DMS79 treated with DMSO at 0.1 percent for 48 hours (cell line): ENCODE measurements around the gene SLC15A4.
"Not testable (repeated sequence)": the region's sequence is repeated elsewhere in the genome, so short reads cannot be mapped to it uniquely, and the experiment has no call there.

Source experiments
- DNase-seq: peaks from one replicate; lab custom pipeline; 2025; lab: John Stamatoyannopoulos, UW

Gene SLC15A4

GRCh38 chr12:128823916-128824839 lies at the start of gene SLC15A4:
Gene SLC15A4, minus strand, starts transcription at chr12:128823958. Its CDS starts 15 bp downstream, at chr12:128823943.
- peak; percentile 88 for DNase-seq

- no peak for DNase-seq
Measured at GRCh38 chr12:128872303-128872702, 48.5 kb upstream of the SLC15A4 start.

- DNase-seq = no peak
Measured at GRCh38 chr12:128871516-128871892, 47.7 kb upstream of the SLC15A4 start.

- DNase-seq = no peak
Measured at GRCh38 chr12:128867466-128867865, 43.7 kb upstream of the SLC15A4 start.

GRCh38 chr12:128864516-128865186 lies 40.9 kb upstream of the SLC15A4 start:
- DNase-seq = peak; percentile 72

GRCh38 chr12:128863957-128864356 lies 40.2 kb upstream of the SLC15A4 start:
- DNase-seq = no peak

- no peak for DNase-seq
Measured at GRCh38 chr12:128861226-128862016, 37.7 kb upstream of the SLC15A4 start.

- no peak for DNase-seq
Measured at GRCh38 chr12:128859311-128859710, 35.6 kb upstream of the SLC15A4 start.

- DNase-seq = no peak
Measured at GRCh38 chr12:128857133-128857763, 33.5 kb upstream of the SLC15A4 start.

- no peak for DNase-seq
Measured at GRCh38 chr12:128856791-128857078, 33.0 kb upstream of the SLC15A4 start.

- DNase-seq = no peak
Measured at GRCh38 chr12:128856035-128856790, 32.5 kb upstream of the SLC15A4 start.

GRCh38 chr12:128853600-128854197 lies 29.9 kb upstream of the SLC15A4 start:
- DNase-seq = peak; percentile 44

- no peak for DNase-seq
Measured at GRCh38 chr12:128852885-128853599, 29.3 kb upstream of the SLC15A4 start, which contains the start of gene GLT1D1. Gene GLT1D1, plus strand, starts transcription at chr12:128853478. Its CDS starts 104 bp downstream, at chr12:128853582.

- no peak for DNase-seq
Measured at GRCh38 chr12:128852026-128852698, 28.4 kb upstream of the SLC15A4 start.

GRCh38 chr12:128851429-128851828 lies 27.7 kb upstream of the SLC15A4 start:
- DNase-seq = not testable (repeated sequence)

- DNase-seq = no peak
Measured at GRCh38 chr12:128850400-128850799, 26.6 kb upstream of the SLC15A4 start.

GRCh38 chr12:128849806-128850205 lies 26.0 kb upstream of the SLC15A4 start:
- DNase-seq = not testable (repeated sequence)

GRCh38 chr12:128848371-128848770 lies 24.6 kb upstream of the SLC15A4 start:
- no peak for DNase-seq

GRCh38 chr12:128846671-128847070 lies 22.9 kb upstream of the SLC15A4 start:
- DNase-seq = not testable (repeated sequence)
